Subcutaneous abdominal adipose tissue (tissue), 5 donors: Measurements from ENCODE around the gene KBTBD12.

Experiments
- H3K27ac ChIP-seq: one replicate; pipeline ENCODE4 v1.7.0; 2013; ENCODE audit warnings: low read depth, mild to moderate bottlenecking, inconsistent platforms, low read length, moderate library complexity
- H3K27me3 ChIP-seq, 5 donors: one replicate each; pipeline ENCODE4 v1.7.0; 2013; ENCODE audit warnings: low read length in 5 of 5, inconsistent platforms in 1 of 5; ENCODE audit not compliant: control insufficient read depth in 5 of 5, insufficient read depth in 4 of 5
- H3K36me3 ChIP-seq, 5 donors: one replicate each; pipeline ENCODE4 v1.7.0; 2013; ENCODE audit warnings: low read length in 5 of 5; ENCODE audit not compliant: control insufficient read depth in 5 of 5, insufficient read depth in 5 of 5
- H3K4me1 ChIP-seq, 5 donors: one replicate each; pipeline ENCODE4 v1.7.0; 2013; ENCODE audit warnings: low read length in 5 of 5, mild to moderate bottlenecking in 3 of 5, moderate library complexity in 1 of 5; ENCODE audit not compliant: control insufficient read depth in 5 of 5, insufficient read depth in 5 of 5
- H3K4me3 ChIP-seq, 5 donors: one replicate each; pipeline ENCODE4 v1.7.0; 2013; ENCODE audit warnings: low read length in 5 of 5, low read depth in 1 of 5
- H3K9ac ChIP-seq, 5 donors: one replicate each; pipeline ENCODE4 v1.7.0; 2013; ENCODE audit warnings: low read length in 5 of 5, mild to moderate bottlenecking in 4 of 5, moderate library complexity in 3 of 5
- H3K9me3 ChIP-seq, 5 donors: one replicate each; pipeline ENCODE4 v1.7.0; 2013; ENCODE audit warnings: low read length in 5 of 5; ENCODE audit not compliant: control insufficient read depth in 5 of 5
- donor health status: healthy.
- donor health status: healthy.
- donor health status: healthy.
- donor health status: healthy.
- donor health status: healthy.

The KBTBD12 gene

GRCh38 chr3:128033102-128033501 is 118.1 kb downstream of the KBTBD12 start:
- Histone ChIP-seq H3K9ac (no peak overlapping the region), H3K4me1 (no peaks in the 10 kb centered on the region), H3K9me3 (no peaks in the 10 kb centered on the region), H3K27me3 (no peaks in the 10 kb centered on the region), H3K4me3 (no peak overlapping the region), H3K27ac (no peak overlapping the region), H3K36me3 (no peaks in the 10 kb centered on the region)

GRCh38 chr3:128036119-128036518 is 121.1 kb downstream of the KBTBD12 start:
- Histone ChIP-seq H3K27ac (no peak overlapping the region), H3K9me3 (no peaks in the 10 kb centered on the region), H3K4me1 (no peaks in the 10 kb centered on the region)

More at GRCh38 chr3:128036119-128036518, 121.1 kb downstream of the KBTBD12 start:
- Histone ChIP-seq H3K36me3 (no peaks in the 10 kb centered on the region), H3K9ac (no peak overlapping the region), H3K27me3 (no peaks in the 10 kb centered on the region), H3K4me3 (no peak overlapping the region)
